ENCODE measurements around the gene SLCO4C1.

DNA sequence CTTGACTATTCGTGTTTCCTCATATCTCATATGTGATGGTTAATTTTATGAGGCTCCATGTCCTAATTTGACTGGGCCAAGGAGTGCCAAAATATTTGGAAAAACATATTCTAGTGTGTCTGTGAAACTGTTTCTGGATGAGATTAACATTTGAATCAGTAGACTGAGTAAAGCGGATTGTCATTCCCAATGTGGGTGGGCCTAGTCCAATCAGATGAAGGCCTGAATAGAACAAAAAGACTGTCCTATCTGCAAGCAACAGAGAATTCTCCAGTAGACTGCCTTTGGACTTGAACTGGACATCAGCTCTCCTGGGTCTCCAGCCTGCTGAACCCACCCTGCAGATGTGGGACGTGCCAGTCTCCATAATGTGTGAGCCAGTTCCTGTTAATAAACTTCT is 13.5 kb upstream of the SLCO4C1 start:
- TF ChIP-seq POLR2A (IDR thresholded peaks at IDR 0.05; ENCODE audit: low read depth, low read length) (no peak), MAZ (IDR thresholded peaks at IDR 0.05; ENCODE audit: borderline replicate concordance, low read depth, low read length) (no peak), RCOR1 (IDR thresholded peaks at IDR 0.05; ENCODE audit: insufficient replicate concordance, low read length) (no peak), SMC3 (IDR thresholded peaks at IDR 0.05; ENCODE audit: low read depth, low read length) (no peak), MXI1 (IDR thresholded peaks at IDR 0.05; ENCODE audit: borderline replicate concordance, low read depth, low read length) (no peak), CEBPB (IDR thresholded peaks at IDR 0.05; ENCODE audit: low read depth, low read length) (no peak), MAFK (IDR thresholded peaks at IDR 0.05; ENCODE audit: low read depth, low read length) (no peak), FOS (IDR thresholded peaks at IDR 0.05; ENCODE audit: low read depth, low read length) (no peak), RAD21 (IDR thresholded peaks at IDR 0.05; ENCODE audit: low read length) (no peak)
- TF ChIP-seq, protein P1, sequence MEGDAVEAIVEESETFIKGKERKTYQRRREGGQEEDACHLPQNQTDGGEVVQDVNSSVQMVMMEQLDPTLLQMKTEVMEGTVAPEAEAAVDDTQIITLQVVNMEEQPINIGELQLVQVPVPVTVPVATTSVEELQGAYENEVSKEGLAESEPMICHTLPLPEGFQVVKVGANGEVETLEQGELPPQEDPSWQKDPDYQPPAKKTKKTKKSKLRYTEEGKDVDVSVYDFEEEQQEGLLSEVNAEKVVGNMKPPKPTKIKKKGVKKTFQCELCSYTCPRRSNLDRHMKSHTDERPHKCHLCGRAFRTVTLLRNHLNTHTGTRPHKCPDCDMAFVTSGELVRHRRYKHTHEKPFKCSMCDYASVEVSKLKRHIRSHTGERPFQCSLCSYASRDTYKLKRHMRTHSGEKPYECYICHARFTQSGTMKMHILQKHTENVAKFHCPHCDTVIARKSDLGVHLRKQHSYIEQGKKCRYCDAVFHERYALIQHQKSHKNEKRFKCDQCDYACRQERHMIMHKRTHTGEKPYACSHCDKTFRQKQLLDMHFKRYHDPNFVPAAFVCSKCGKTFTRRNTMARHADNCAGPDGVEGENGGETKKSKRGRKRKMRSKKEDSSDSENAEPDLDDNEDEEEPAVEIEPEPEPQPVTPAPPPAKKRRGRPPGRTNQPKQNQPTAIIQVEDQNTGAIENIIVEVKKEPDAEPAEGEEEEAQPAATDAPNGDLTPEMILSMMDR (conservative IDR thresholded peaks at IDR 0.05; ENCODE audit: low read depth, low read length): no peak
- TF ChIP-seq, protein P2, sequence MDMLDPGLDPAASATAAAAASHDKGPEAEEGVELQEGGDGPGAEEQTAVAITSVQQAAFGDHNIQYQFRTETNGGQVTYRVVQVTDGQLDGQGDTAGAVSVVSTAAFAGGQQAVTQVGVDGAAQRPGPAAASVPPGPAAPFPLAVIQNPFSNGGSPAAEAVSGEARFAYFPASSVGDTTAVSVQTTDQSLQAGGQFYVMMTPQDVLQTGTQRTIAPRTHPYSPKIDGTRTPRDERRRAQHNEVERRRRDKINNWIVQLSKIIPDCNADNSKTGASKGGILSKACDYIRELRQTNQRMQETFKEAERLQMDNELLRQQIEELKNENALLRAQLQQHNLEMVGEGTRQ (IDR thresholded peaks at IDR 0.05; ENCODE audit: low read depth, low read length): no peak
- TF ChIP-seq, protein P3, sequence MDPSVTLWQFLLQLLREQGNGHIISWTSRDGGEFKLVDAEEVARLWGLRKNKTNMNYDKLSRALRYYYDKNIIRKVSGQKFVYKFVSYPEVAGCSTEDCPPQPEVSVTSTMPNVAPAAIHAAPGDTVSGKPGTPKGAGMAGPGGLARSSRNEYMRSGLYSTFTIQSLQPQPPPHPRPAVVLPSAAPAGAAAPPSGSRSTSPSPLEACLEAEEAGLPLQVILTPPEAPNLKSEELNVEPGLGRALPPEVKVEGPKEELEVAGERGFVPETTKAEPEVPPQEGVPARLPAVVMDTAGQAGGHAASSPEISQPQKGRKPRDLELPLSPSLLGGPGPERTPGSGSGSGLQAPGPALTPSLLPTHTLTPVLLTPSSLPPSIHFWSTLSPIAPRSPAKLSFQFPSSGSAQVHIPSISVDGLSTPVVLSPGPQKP (IDR thresholded peaks at IDR 0.05; ENCODE audit: borderline replicate concordance, low read depth, low read length): no peak

All from IMR-90 (cell line).